ENCODE measurements around the gene PPP4R4.

PPP4R4 gene

GRCh38 chr14:94306047-94306978 is 132.2 kb downstream of the PPP4R4 start:
- Histone ChIP-seq H3K9me2 (ENCODE audit: low read depth, low read length) (no peaks in the 10 kb centered on the region), H3K27ac (ENCODE audit: low read depth, low read length, poor library complexity, severe bottlenecking) (no peak overlapping the region), H3K9me3 (ENCODE audit: low read length) (no peaks in the 10 kb centered on the region), H3K4me2 (ENCODE audit: low read length) (no peak overlapping the region), H3K4me3 (ENCODE audit: low read depth, low read length, poor library complexity, severe bottlenecking) (no peak overlapping the region), H2AFZ (ENCODE audit: low read length) (no peak overlapping the region), H3K9ac (ENCODE audit: low read length) (no peak overlapping the region), H3K36me3 (ENCODE audit: insufficient read depth, low read length) (no peaks in the 10 kb centered on the region), H3K4me1 (ENCODE audit: insufficient read depth, low read length, severe bottlenecking) (no peaks in the 10 kb centered on the region), H3F3A (ENCODE audit: insufficient read depth, low read length) (no peaks in the 10 kb centered on the region), H3K27me3 (ENCODE audit: insufficient read depth, low read length) (no peaks in the 10 kb centered on the region), H3K79me2 (ENCODE audit: insufficient read depth, low read length) (no peaks in the 10 kb centered on the region), H4K20me1 (ENCODE audit: insufficient read depth, low read length) (no peaks in the 10 kb centered on the region)
- TF ChIP-seq EZH2 (IDR thresholded peaks at IDR 0.05; ENCODE audit: borderline replicate concordance, low read length) (no peak), CTCF (IDR thresholded peaks at IDR 0.05; ENCODE audit: low read length) (no peak)

GRCh38 chr14:94307410-94307992 is 133.4 kb downstream of the PPP4R4 start:
- TF ChIP-seq EZH2 (IDR thresholded peaks at IDR 0.05; ENCODE audit: borderline replicate concordance, low read length), result no peak
- TF ChIP-seq CTCF (IDR thresholded peaks at IDR 0.05; ENCODE audit: low read length), result peak; percentile 71; the same call in 1 of the 2 replicates
- Histone ChIP-seq H3K4me1 (ENCODE audit: insufficient read depth, low read length, severe bottlenecking) (no peaks in the 10 kb centered on the region), H3K4me3 (ENCODE audit: low read depth, low read length, poor library complexity, severe bottlenecking) (no peak overlapping the region), H3K36me3 (ENCODE audit: insufficient read depth, low read length) (no peaks in the 10 kb centered on the region), H3K9me3 (ENCODE audit: low read length) (no peaks in the 10 kb centered on the region), H3K27me3 (ENCODE audit: insufficient read depth, low read length) (no peaks in the 10 kb centered on the region), H3K79me2 (ENCODE audit: insufficient read depth, low read length) (no peaks in the 10 kb centered on the region), H3K9me2 (ENCODE audit: low read depth, low read length) (no peaks in the 10 kb centered on the region), H4K20me1 (ENCODE audit: insufficient read depth, low read length) (no peaks in the 10 kb centered on the region), H3F3A (ENCODE audit: insufficient read depth, low read length) (no peaks in the 10 kb centered on the region), H3K4me2 (ENCODE audit: low read length) (no peak overlapping the region), H2AFZ (ENCODE audit: low read length) (no peak overlapping the region), H3K9ac (ENCODE audit: low read length) (no peak overlapping the region), H3K27ac (ENCODE audit: low read depth, low read length, poor library complexity, severe bottlenecking) (no peak overlapping the region)

GRCh38 chr14:94309721-94310120 is 135.6 kb downstream of the PPP4R4 start:
- Histone ChIP-seq H3K4me3 (ENCODE audit: low read depth, low read length, poor library complexity, severe bottlenecking) (no peak overlapping the region), H2AFZ (ENCODE audit: low read length) (no peak overlapping the region)
- no peak for TF ChIP-seq EZH2 (IDR thresholded peaks at IDR 0.05; ENCODE audit: borderline replicate concordance, low read length)
- TF ChIP-seq CTCF (IDR thresholded peaks at IDR 0.05; ENCODE audit: low read length), result no peak

More at GRCh38 chr14:94309721-94310120, 135.6 kb downstream of the PPP4R4 start:
- Histone ChIP-seq H3K9ac (ENCODE audit: low read length) (no peak overlapping the region), H3K27ac (ENCODE audit: low read depth, low read length, poor library complexity, severe bottlenecking) (no peak overlapping the region), H3K36me3 (ENCODE audit: insufficient read depth, low read length) (no peaks in the 10 kb centered on the region), H3K79me2 (ENCODE audit: insufficient read depth, low read length) (no peaks in the 10 kb centered on the region), H3K9me3 (ENCODE audit: low read length) (no peaks in the 10 kb centered on the region), H3K27me3 (ENCODE audit: insufficient read depth, low read length) (no peaks in the 10 kb centered on the region), H3K4me1 (ENCODE audit: insufficient read depth, low read length, severe bottlenecking) (no peaks in the 10 kb centered on the region), H3K9me2 (ENCODE audit: low read depth, low read length) (no peaks in the 10 kb centered on the region), H3K4me2 (ENCODE audit: low read length) (no peak overlapping the region), H3F3A (ENCODE audit: insufficient read depth, low read length) (no peaks in the 10 kb centered on the region), H4K20me1 (ENCODE audit: insufficient read depth, low read length) (no peaks in the 10 kb centered on the region)

Measured in OCI-LY1 (cell line).